Heart left ventricle (tissue), 16 donors: ENCODE data around the gene LSAMP. TPM values are rescaled to one million over a fixed set of nuclear protein-coding genes. Genes with fewer than 3 reads are reported as not detected.

Experiments
- ATAC-seq, 4 donors: fragments of 200-7000 bp; cut with Tn5 transposase; one replicate each; pipeline ENCODE4 v1.9.1; 2020 to 2022; ENCODE audit warnings: moderate library complexity in 4 of 4, mild to moderate bottlenecking in 3 of 4, moderate number of reproducible peaks in 1 of 4
- DNase-seq, 5 donors: peaks; one replicate each; pipeline ENCODE4 v3.0.0-alpha.2; 2020
- H3K27ac ChIP-seq, 12 donors: fragments of 200-600 bp; sonication (generic) in 4 of 12; one replicate each; pipeline versions ENCODE4 v1.5.0 to v1.8.0; 2016 to 2022; ENCODE audit warnings: mild to moderate bottlenecking in 2 of 12
- H3K27me3 ChIP-seq, 9 donors: fragments of 200-600 bp; sonication (generic) in 2 of 9; one replicate each; pipeline versions ENCODE4 v1.5.1 to v1.8.0; 2016 to 2022; ENCODE audit warnings: mild to moderate bottlenecking in 3 of 9
- H3K36me3 ChIP-seq, 9 donors: fragments of 200-600 bp; sonication (generic) in 2 of 9; one replicate each; pipeline versions ENCODE4 v1.5.0 to v1.8.0; 2018 to 2022; ENCODE audit warnings: mild to moderate bottlenecking in 2 of 9
- H3K4me1 ChIP-seq, 12 donors: fragments of 200-600 bp; sonication (generic) in 4 of 12; one replicate each; pipeline versions ENCODE4 v1.5.0 to v1.8.0; 2016 to 2022; ENCODE audit warnings: mild to moderate bottlenecking in 3 of 12
- H3K4me3 ChIP-seq, 12 donors: fragments of 200-600 bp; sonication (generic) in 4 of 12; one replicate each; pipeline versions ENCODE4 v1.5.0 to v1.8.0; 2017 to 2022; ENCODE audit warnings: mild to moderate bottlenecking in 9 of 12, moderate library complexity in 4 of 12
- H3K9me3 ChIP-seq, 12 donors: fragments of 200-600 bp; sonication (generic) in 4 of 12; one replicate each; pipeline versions ENCODE4 v1.5.0 to v1.8.0; 2016 to 2022; ENCODE audit warnings: mild to moderate bottlenecking in 1 of 12
- CTCF ChIP-seq, 12 donors: fragments of 200-600 bp; sonication (generic) in 4 of 12; IDR thresholded peaks; one replicate each; pipeline versions ENCODE4 v1.5.0 to v1.8.0; 2018 to 2022; ENCODE audit warnings: antibody characterized with exemption in 12 of 12, mild to moderate bottlenecking in 5 of 12
- POLR2A ChIP-seq, 2 donors: fragments of 450-650 bp; IDR thresholded peaks; one replicate each; pipeline ENCODE4 v1.6.1; 2017; ENCODE audit warnings: antibody characterized with exemption in 2 of 2, mild to moderate bottlenecking in 2 of 2, moderate library complexity in 2 of 2
- whole genome bisulfite sequencing, 4 donors: extraction: QIAGEN DNeasy Blood & Tissue Kit in 2 of 4; methylation state at CpG; one replicate each; pipeline versions ENCODE4 v1.1.5 to v1.1.7; 2013 to 2018; 5-methylcytosine and 5-hydroxymethylcytosine counted together
- intact Hi-C, 10 donors: fragments of 100-400 bp; cut with DNase I; formaldehyde crosslinking; loops; one replicate each; pipeline versions ENCODE4 v1.11.1 to v1.14.2; 2022
- polyA plus RNA-seq, 2 donors: library from polyadenylated mRNA; stranded (reverse); fragments of 200-250 nt; gene quantifications; one replicate each; pipeline ENCODE4 v1.2.3, GENCODE V29; 2013
- total RNA-seq, 9 donors: library from RNA; depleted of rRNA in 2 of 9; stranded (reverse); fragments of >200 nt in 2 of 9; fragmentation: NEBNext Ultra II Directional in 3 of 9; extraction: Animal tissue kit (Norgen Biotek cat#: 25700) in 3 of 9; gene quantifications; one replicate each; pipeline versions ENCODE4 v1.1.0 to v1.2.4, GENCODE V29; 2016 to 2023
- donor health status: ischemic (EF 13 %, LVEDD 7.1; RV severe dilation, severe dysfunction).
- donor health status: healthy with polysubstance abuse.
- donor health status: DM: no; HTN: yes; CAD: no.
- donor health status: DM: no; HTN: no; CAD: no.
- donor health status: ischemic (EF 25% LVEDD 6.9; RV normal size, moderate dysfunction).
- donor health status: ischemic (EF 25% LVEDD 5.7; RV mildly dilated, moderate dysfunction).
- donor health status: healthy.
- donor health status: DM: yes; HTN: yes; CAD: no.
- donor health status: ischemic (EF 35%, LVEDD 5.7; RV mildly dilated, moderate dysfunction).
- donor health status: nonischemic (EF 11% LVEDD 7.7; RV severe dilation, severe dysfunction).
- donor health status: DM: yes; HTN: yes; CAD: no.
- donor health status: PGD.
- donor health status: ischemic (EF 29% LVEDD 5.4; RV normal size, mild dysfunction).
- donor health status: nonischemic (EF 23%, LVEDD 6.1; RV moderate dilation, normal function).

Gene LSAMP
- total and polyA plus RNA-seq, 11 donors: 1.6 to 52.3 (median 7.2) TPM

GRCh38 chr3:115927197-115927596 is 518.1 kb downstream of the LSAMP start:
- H3K4me3 ChIP-seq: no peak overlapping the region
- no peak for TF ChIP-seq CTCF (IDR thresholded peaks at IDR 0.05)
- no peak for TF ChIP-seq POLR2A (IDR thresholded peaks at IDR 0.05)
- peak in 1 of 4 donors; percentile 38 for ATAC-seq

DNA sequence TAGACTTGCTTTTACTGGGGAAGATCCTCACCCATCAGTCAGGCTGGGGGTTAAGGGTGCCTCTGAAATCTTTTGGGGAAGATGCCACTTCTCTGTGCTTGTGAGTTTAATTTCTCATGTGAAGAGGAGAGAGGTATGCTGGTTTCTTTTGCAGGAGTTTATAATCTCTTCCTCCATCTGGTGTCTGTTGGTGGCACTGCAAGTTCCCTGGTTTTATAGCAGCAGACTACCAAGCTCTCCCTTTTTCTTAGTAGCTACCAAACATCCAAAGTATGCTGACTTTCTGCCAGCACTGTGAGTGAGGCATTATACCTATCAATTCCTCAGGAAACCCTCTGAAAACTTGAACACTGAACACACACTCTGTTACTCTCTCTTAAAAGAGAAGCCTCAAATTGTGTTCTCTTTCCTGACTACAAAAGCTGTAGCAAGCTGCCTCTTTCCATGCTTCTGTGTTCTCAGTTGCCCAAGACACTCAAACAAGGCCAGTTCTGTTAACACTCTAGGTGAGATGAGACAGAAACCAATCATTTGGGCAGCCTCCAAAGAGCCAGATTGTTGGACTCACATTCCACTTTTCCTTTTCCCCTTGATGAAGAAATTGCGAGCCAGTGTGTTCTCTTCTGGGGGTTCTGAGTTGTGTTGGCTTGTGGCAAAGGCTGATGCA is 522.5 kb downstream of the LSAMP start:
- Histone ChIP-seq H3K27me3 (no peaks in the 10 kb centered on the region), H3K36me3 (no peaks in the 10 kb centered on the region), H3K4me1 (no peaks in the 10 kb centered on the region), H3K9me3 (peaks cover 0 to 21% (median 6%) of the 10 kb centered on the region in 12 donors), H3K4me3 (no peak overlapping the region), H3K27ac (no peak overlapping the region)
- DNase-seq (no peak), ATAC-seq (no peak)
- WGBS, 4 donors: 44 to 63% (median 58%) methylated on average over 1 of the region's 1 CpG
- intact Hi-C loops: no loop called here
- TF ChIP-seq POLR2A (IDR thresholded peaks at IDR 0.05) (no peak), CTCF (IDR thresholded peaks at IDR 0.05) (peak in 7 of 12 donors; percentile 9 to 20 (median 14))

More at GRCh38 chr3:115927197-115927596, 518.1 kb downstream of the LSAMP start:
- Histone ChIP-seq H3K27ac (no peak overlapping the region), H3K36me3 (no peaks in the 10 kb centered on the region), H3K9me3 (peaks cover 0 to 10% (median 0%) of the 10 kb centered on the region in 12 donors), H3K4me1 (peaks cover 0 to 8% (median 0%) of the 10 kb centered on the region in 12 donors), H3K27me3 (no peaks in the 10 kb centered on the region)
- intact Hi-C loops: no loop called here
- no peak for DNase-seq

- no peak for ATAC-seq
- Histone ChIP-seq H3K4me3 (no peak overlapping the region), H3K36me3 (no peaks in the 10 kb centered on the region), H3K27me3 (no peaks in the 10 kb centered on the region), H3K9me3 (peaks cover 0 to 21% (median 6%) of the 10 kb centered on the region in 12 donors), H3K4me1 (no peaks in the 10 kb centered on the region), H3K27ac (no peak overlapping the region)
- intact Hi-C loops: no loop called here
- TF ChIP-seq CTCF (IDR thresholded peaks at IDR 0.05): no peak
- no peak for TF ChIP-seq POLR2A (IDR thresholded peaks at IDR 0.05)
- DNase-seq: no peak
These were observed 523.6 kb downstream of the LSAMP start for GRCh38 chr3:115921711-115922110.

DNA sequence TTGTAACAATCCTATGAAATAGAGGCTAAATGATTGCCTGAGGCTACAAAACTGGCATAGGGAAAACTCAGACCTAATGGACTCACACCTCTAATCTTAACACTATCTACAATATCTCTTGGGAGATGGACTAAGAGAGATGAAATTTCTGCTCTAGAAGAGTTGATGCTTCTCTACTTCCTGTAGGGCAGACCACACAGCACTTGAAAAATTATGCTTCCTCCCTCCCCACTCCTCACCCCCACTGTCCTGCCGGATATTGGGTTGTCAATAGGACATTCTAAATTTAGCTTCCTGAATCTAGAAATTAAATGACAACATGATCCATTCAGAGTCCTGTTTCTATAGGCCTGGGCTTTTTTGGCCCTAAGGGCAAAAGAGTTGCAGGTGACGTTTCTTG is 526.4 kb downstream of the LSAMP start:
- Histone ChIP-seq H3K4me3 (no peak overlapping the region), H3K9me3 (peaks cover 0 to 21% (median 6%) of the 10 kb centered on the region in 12 donors), H3K4me1 (no peaks in the 10 kb centered on the region), H3K27ac (no peak overlapping the region), H3K36me3 (no peaks in the 10 kb centered on the region), H3K27me3 (no peaks in the 10 kb centered on the region)
- DNase-seq (no peak), ATAC-seq (no peak)
- no peak for TF ChIP-seq CTCF (IDR thresholded peaks at IDR 0.05)
- WGBS, 4 donors: 53 to 85% (median 64%) methylated on average over 2 of the region's 2 CpGs
- intact Hi-C loops: no loop called here
